ENCODE measurements around the gene ALOX5.
"Not testable (repeated sequence)": the region's sequence is repeated elsewhere in the genome, so short reads cannot be mapped to it uniquely, and the experiment has no call there.

Gene ALOX5

GRCh38 chr10:45476559-45476958 is 102.5 kb downstream of the ALOX5 start:
- DNase-seq = no peak
- intact Hi-C loops (cut with DNase I) = no loop called here

GRCh38 chr10:45480294-45480693 is 106.3 kb downstream of the ALOX5 start:
- intact Hi-C loops (cut with DNase I) = no loop called here
- DNase-seq = no peak

GRCh38 chr10:45481100-45481499 is 107.1 kb downstream of the ALOX5 start:
- intact Hi-C loops (cut with DNase I); DNase-seq: not testable (repeated sequence)

GRCh38 chr10:45483002-45483401 is 109.0 kb downstream of the ALOX5 start:
- DNase-seq = no peak
- intact Hi-C loops (cut with DNase I) = no loop called here

- intact Hi-C loops (cut with DNase I) = no loop called here
- no peak for DNase-seq
Observed at GRCh38 chr10:45487735-45488134, 113.7 kb downstream of the ALOX5 start.

- intact Hi-C loops (cut with DNase I) = no loop called here
- DNase-seq = no peak
Observed at GRCh38 chr10:45488365-45488764, 114.3 kb downstream of the ALOX5 start.

- DNase-seq = no peak
- intact Hi-C loops (cut with DNase I) = no loop called here
Observed at GRCh38 chr10:45490277-45490676, 116.3 kb downstream of the ALOX5 start.

GRCh38 chr10:45491061-45491460 is 117.0 kb downstream of the ALOX5 start:
- no peak for DNase-seq
- intact Hi-C loops (cut with DNase I) = no loop called here
